Fibroblast of skin of abdomen (primary cell): ENCODE data around the gene ZSWIM5.
"Not testable (repeated sequence)": the region's sequence is repeated elsewhere in the genome, so short reads cannot be mapped to it uniquely, and the experiment has no call there.

Experiments
- DNase-seq: peaks from one replicate; pipeline ENCODE4 v3.0.0-alpha.2; 2013

ZSWIM5 gene

DNA sequence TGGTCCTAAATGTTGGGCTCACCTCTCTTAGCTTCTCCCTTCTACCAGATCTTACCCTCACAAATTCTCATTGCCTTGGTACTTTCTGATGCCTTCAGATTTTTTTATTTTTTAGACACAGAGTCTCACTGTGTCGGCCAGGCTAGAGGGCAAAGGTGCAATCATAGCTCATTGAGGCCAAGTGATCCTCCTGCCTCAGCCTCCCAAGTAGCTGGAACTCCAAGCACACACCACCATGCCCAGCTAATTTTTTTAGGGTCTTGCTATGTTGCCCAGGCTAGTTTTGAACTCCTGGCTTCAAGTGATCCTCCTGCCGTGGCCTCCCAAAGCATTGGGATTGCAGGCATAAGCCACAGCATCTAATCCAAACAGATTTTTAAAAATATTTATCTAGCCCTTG is 69.4 kb downstream of the ZSWIM5 start:
- DNase-seq, result no peak

DNA sequence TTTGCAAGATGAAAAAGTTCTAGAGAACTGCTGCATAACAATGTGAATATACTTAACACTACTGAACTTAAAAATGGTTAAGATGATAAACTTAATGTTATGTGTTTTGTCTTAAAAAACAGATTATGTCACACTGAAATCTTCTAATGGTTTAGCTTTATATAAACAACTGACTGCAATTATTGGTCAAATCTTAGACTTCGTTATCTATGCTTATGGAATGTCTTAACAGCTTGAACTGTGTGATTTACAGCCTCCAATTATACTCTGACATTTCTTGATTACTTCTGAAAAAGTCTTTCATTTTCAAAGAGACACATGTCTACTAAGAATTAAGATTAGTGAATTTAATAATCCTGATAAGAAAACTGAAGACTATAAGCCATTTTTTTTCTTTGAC is 71.1 kb downstream of the ZSWIM5 start:
- DNase-seq, result no peak

- no peak for DNase-seq
These were observed 71.9 kb downstream of the ZSWIM5 start for GRCh38 chr1:45134461-45134873.

GRCh38 chr1:45132719-45133118 is 73.7 kb downstream of the ZSWIM5 start:
- DNase-seq, result not testable (repeated sequence)

GRCh38 chr1:45123358-45123757 is 83.0 kb downstream of the ZSWIM5 start:
- DNase-seq, result no peak

DNA sequence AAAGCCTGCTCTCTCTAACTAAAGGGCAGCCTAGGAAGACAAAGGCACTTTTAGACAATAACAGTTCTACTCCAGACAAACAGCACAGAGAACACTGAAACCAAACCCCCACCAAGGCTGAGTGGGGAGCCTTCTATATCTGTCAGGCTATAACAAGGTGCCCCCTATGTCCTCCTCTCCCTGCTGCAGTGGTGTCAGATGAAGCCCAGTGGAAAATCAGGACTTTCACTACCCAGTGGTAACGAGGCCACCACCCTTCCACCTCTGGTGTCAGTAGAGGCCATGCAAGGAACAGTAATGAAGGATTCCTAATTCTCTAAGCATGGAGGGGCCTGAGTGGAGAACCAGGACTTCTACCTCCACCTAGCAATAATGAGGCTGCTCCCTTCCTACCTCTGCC is 83.7 kb downstream of the ZSWIM5 start:
- DNase-seq, result no peak

GRCh38 chr1:45117766-45118165 is 88.6 kb downstream of the ZSWIM5 start:
- no peak for DNase-seq

GRCh38 chr1:45116820-45117219 is 89.6 kb downstream of the ZSWIM5 start:
- no peak for DNase-seq

GRCh38 chr1:45116340-45116739 is 90.1 kb downstream of the ZSWIM5 start:
- DNase-seq, result no peak

- DNase-seq, result not testable (repeated sequence)
These were observed 91.2 kb downstream of the ZSWIM5 start for GRCh38 chr1:45115198-45115597.

GRCh38 chr1:45112661-45113060 is 93.7 kb downstream of the ZSWIM5 start:
- DNase-seq, result no peak

DNA sequence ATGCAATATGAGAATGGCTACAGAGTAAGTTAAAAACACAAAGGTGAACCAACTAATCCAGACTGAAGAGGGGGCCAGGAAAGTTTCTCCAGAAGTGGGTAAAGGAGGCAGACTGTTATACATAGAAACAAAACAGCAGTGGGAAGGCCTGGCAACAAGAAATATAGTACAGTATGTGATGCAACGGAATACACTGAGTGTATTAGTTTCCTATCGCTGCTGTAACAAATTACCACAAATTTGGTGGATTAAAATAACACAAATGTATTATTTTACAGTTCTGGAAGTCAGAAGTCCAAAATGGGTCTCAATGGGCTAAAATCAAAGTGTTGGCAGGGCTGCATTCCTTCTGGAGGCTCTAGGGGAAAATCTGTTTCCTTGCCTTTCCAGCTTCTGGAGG is 95.2 kb downstream of the ZSWIM5 start:
- DNase-seq, result no peak

DNA sequence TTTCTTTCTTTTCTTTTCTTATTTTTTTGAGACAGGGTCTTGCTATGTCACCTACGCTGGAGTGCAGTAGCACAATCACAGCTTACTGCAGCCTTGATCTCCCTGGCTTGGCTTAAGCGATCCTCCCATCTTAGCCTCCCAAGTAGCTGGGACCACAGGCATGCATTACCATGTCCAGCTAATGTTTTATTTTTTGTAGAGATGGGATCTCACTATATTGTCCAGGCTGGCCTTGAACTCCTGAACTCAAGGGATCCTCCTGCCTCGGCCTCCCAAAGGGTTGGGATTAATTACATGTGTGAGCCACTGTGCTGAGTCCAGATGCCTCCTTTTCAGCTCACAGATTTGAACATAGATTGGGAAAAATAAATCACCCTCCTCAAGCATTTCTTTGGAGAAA is 98.6 kb downstream of the ZSWIM5 start:
- DNase-seq, result no peak

DNA sequence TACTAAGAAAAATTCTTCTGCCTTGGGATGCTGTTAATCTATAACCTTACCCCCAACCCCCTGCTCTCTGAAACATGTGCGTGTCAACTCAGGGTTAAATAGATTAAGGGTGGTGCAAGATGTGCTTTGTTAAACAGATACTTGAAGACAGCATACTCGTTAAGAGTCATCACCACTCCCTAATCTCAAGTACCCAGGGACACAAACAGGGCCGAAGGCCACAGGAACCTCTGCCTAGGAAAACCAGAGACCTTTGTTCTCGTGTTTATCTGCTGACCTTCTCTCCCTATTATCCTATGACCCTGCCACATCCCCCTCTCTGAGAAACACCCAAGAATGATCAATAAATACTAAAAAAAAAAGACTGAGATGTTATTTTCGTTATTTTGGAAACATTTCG is 99.5 kb downstream of the ZSWIM5 start:
- DNase-seq, result not testable (repeated sequence)

GRCh38 chr1:45106156-45106545 is 100.3 kb downstream of the ZSWIM5 start:
- DNase-seq, result not testable (repeated sequence)

DNA sequence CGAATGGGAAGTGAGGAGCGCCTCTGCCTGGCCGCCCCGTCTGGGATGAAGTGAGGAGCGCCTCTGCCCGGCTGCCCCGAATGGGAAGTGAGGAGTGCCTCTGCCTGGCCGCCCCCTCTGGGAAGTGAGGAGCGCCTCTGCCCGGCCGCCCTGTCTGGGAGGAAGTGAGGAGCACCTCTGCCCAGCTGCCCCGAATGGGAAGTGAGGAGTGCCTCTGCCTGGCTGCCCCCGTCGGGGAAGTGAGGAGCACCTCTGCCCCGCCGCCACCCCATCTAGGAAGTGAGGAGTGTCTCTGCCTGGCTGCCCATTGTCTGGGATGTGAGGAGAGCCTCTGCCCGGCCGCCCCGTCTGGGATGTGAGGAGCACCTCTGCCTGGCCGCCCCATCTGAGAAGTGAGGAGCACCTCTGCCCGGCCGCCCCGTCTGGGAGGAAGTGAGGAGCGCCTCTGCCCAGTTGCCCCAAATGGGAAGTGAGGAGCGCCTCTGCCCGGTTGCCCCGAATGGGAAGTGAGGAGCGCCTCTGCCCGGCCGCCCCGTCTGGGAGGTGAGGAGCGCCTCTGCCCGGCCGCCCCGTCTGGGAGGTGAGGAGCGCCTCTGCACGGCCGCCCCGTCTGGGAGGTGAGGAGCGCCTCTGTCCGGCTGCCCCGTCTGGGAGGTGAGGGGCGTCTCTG is 100.8 kb downstream of the ZSWIM5 start:
- not testable (repeated sequence) for DNase-seq

GRCh38 chr1:45103534-45103933 is 102.9 kb downstream of the ZSWIM5 start:
- DNase-seq, result no peak

- DNase-seq, result no peak
These were observed 104.5 kb downstream of the ZSWIM5 start for GRCh38 chr1:45101947-45102346.

DNA sequence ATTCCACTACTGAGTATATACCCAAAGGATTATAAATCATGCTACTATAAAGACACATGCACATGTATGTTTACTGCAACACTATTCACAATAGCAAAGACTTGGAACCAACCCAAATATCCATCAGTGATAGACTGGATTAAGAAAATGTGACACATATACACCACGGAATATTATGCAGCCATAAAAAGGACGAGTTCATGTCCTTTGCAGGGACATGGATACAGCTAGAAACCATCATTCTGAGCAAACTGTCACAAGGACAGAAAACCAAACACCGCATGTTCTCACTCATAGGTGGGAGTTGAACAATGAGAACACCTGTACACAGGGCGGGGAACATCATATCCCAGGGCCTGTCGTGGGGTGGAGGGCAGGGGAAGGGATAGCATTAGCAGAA is 104.9 kb downstream of the ZSWIM5 start:
- not testable (repeated sequence) for DNase-seq

GRCh38 chr1:45097944-45098343 is 108.5 kb downstream of the ZSWIM5 start:
- no peak for DNase-seq

DNA sequence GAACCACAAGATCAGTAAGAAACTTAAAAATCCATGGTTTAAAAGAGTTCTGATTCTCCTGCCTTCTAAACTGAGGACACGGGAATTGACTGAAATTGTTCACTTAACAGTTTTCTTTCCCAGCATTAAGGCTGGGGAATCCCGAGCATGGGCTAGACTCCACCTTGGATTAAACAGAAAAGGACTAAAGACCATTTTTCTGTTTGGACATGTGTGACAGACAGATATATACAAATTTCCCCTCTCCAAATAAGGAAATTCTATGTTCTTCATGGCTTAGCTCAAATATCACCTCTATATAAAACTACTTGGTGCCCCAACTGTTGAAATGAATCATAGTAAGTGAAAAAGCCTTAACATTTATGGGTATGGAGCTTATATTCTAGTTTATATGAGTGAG is 109.3 kb downstream of the ZSWIM5 start:
- no peak for DNase-seq

DNA sequence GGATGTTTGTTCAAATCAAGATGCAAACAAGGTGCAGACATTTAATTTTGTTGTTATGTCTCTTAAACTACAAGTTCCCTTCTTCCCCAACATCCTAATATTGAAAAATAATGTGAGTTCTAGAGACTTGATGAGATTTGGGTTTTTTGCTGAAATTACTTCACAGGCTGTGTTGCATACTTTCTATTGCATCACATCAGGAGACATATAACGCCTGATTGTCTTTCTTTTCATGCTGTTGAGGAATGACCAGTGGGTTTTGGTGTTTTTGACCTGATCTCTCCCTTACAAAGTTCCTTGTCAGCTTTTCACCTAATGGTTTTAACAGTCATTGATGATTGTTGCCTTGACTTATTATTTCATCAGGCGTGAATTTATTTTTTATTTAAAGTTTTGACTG is 111.0 kb downstream of the ZSWIM5 start:
- no peak for DNase-seq

DNA sequence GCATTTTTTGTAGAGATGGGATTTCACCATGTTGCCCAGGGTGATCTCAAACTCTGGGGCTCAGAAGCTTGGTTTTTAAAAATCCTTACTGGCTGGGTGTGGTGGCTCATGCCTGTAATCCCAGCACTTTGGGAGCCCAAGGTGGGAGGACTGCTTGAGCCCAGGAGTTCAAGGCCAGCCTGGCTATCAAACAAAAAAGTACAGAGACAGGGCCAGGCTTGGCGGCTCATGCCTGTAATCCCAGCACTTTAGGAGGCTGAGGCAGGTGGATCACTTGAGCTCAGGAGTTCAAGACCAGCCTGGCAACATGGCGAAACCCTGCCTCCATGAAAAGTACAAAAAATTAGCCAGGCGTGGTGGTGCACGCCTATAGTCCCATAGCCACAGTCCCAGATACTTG is 112.0 kb downstream of the ZSWIM5 start:
- DNase-seq, result not testable (repeated sequence)

DNA sequence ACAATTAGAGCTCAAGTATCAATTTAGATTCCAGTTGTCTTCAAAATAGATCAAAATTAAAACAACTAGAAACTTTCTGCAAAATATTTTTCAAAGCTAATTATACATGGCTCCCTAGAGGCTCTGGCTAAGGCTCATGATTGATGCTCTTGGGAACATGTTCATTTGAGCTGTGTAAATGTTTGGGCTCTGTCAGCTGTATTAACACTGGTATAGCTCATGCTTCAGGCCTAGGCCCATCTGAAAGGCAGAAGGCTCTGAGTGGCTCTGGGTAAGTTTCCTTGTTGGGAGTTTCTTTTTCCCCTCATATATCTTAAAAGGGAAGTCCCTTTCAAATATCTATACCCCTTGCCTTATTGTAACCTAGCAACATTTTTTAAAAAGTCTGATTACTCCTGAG is 113.1 kb downstream of the ZSWIM5 start:
- DNase-seq, result no peak

- no peak for DNase-seq
These were observed 116.7 kb downstream of the ZSWIM5 start for GRCh38 chr1:45089711-45090110.
